GM12878 (cell line): ENCODE measurements around the gene KAZN. TPM values are rescaled to one million over a fixed set of nuclear protein-coding genes. Genes with fewer than 3 reads are reported as not detected.

Experiments
- ATAC-seq: fragments of 200-7000 bp; cut with Tn5 transposase; 3 replicates; pipeline ENCODE4 v1.9.1; 2020; ENCODE audit warnings: mild to moderate bottlenecking, moderate library complexity
- BruUV-seq: library from RNA; stranded (reverse); fragments of 400-500 nt; replicated peaks from 2 replicates; lab custom pipeline; 2021; lab: Mats Ljungman, UMichigan
- CTCF ChIA-PET: fragments of 300-600 bp; sonication (Branson Sonifier 250); formaldehyde crosslinking; extraction: SDS; loops from one replicate; lab custom pipeline; 2021; ENCODE audit warnings: inconsistent platforms; lab: Yijun Ruan, JAX
- POLR2A ChIA-PET: fragments of 350-600 bp; formaldehyde crosslinking; extraction: SDS; loops from one replicate; lab custom pipeline; 2021; ENCODE audit warnings: inconsistent platforms; lab: Charles Lee
- RAD21 ChIA-PET: fragments of 300-600 bp; sonication (Branson Sonifier 250); formaldehyde crosslinking; loops from one replicate; lab custom pipeline; 2023; ENCODE audit warnings: antibody characterized with exemption; ENCODE audit not compliant: unreplicated experiment; lab: Charles Lee
- SMC1A ChIA-PET: fragments of 300-600 bp; sonication (Branson Sonifier 250); formaldehyde crosslinking; loops from one replicate; lab custom pipeline; 2023; ENCODE audit not compliant: unreplicated experiment, uncharacterized antibody; lab: Charles Lee
- DNase-seq: peaks from one replicate; pipeline ENCODE4 v3.0.0-alpha.2; 2011; ENCODE audit warnings: low read depth, low spot score
- FAIRE-seq: peaks from 3 replicates; lab custom pipeline; 2011; peaks lifted over from hg19 to GRCh38; lab: Jason Lieb, UNC
- H2AFZ ChIP-seq: 2 replicates; pipeline ENCODE4 v1.6.0; 2011; ENCODE audit warnings: low read depth, low read length, control low read depth; ENCODE audit not compliant: control insufficient read depth
- H3K27ac ChIP-seq: 2 replicates; pipeline ENCODE4 v1.5.1; 2011; ENCODE audit warnings: control low read depth; ENCODE audit not compliant: control insufficient read depth, insufficient read depth
- H3K27me3 ChIP-seq, 2 experiments: replicated peaks in 1 of 2; 2 replicates each; pipeline versions ENCODE4 v1.6.0 to v1.6.1; 2011; ENCODE audit warnings: low read length in 1 of 2; ENCODE audit not compliant: control insufficient read depth in 2 of 2, insufficient read depth in 2 of 2
- H3K36me3 ChIP-seq, 2 experiments: 2 replicates each; pipeline ENCODE4 v1.5.1; 2011; ENCODE audit warnings: low read length in 1 of 2; ENCODE audit not compliant: control insufficient read depth in 2 of 2, insufficient read depth in 2 of 2
- H3K4me1 ChIP-seq: 2 replicates; pipeline ENCODE4 v1.6.1; 2011; ENCODE audit warnings: mild to moderate bottlenecking, low read length, moderate library complexity, mixed read lengths; ENCODE audit not compliant: control insufficient read depth, insufficient read depth
- H3K4me2 ChIP-seq: 2 replicates; pipeline ENCODE4 v1.6.0; 2011; ENCODE audit warnings: control low read depth; ENCODE audit not compliant: control insufficient read depth, insufficient read depth
- H3K4me3 ChIP-seq: fragments of 200-600 bp; sonication (generic); 2 replicates; pipeline ENCODE4 v1.5.1; 2016
- H3K79me2 ChIP-seq: 2 replicates; pipeline ENCODE4 v1.6.0; 2011; ENCODE audit warnings: low read length; ENCODE audit not compliant: control insufficient read depth, insufficient read depth
- H3K9ac ChIP-seq: 2 replicates; pipeline ENCODE4 v1.8.0; 2011; ENCODE audit warnings: low read length, control low read depth, mixed read lengths; ENCODE audit not compliant: control insufficient read depth, insufficient read depth
- H3K9me3 ChIP-seq: replicated peaks from 3 replicates; pipeline ENCODE4 v1.5.1; 2011; ENCODE audit warnings: mild to moderate bottlenecking, low read length; ENCODE audit not compliant: control insufficient read depth, insufficient read depth
- H4K20me1 ChIP-seq: 2 replicates; pipeline ENCODE4 v1.6.0; 2011; ENCODE audit not compliant: control insufficient read depth, insufficient read depth
- CHD4 ChIP-seq: fragments of 200-600 bp; sonication (generic); IDR thresholded peaks from 2 replicates; pipeline ENCODE4 v1.6.1; 2016; ENCODE audit warnings: mild to moderate bottlenecking
- CREB1 ChIP-seq: IDR thresholded peaks from 2 replicates; pipeline ENCODE4 v1.6.1; 2012; ENCODE audit warnings: low read depth, mild to moderate bottlenecking, inconsistent platforms
- CREM ChIP-seq: IDR thresholded peaks from 2 replicates; pipeline ENCODE4 v1.6.1; 2014; ENCODE audit warnings: antibody characterized with exemption, low read depth
- EED ChIP-seq: sonication (generic); IDR thresholded peaks from 2 replicates; pipeline ENCODE4 v1.6.1; 2016; ENCODE audit warnings: antibody characterized with exemption, low read depth
- HDAC2 ChIP-seq: fragments of 200-600 bp; sonication (generic); IDR thresholded peaks from 2 replicates; pipeline ENCODE4 v1.6.1; 2017
- HDAC6 ChIP-seq: fragments of 200-600 bp; sonication (generic); IDR thresholded peaks from one replicate; pipeline ENCODE4 v1.8.0; 2017; ENCODE audit warnings: antibody characterized with exemption; ENCODE audit not compliant: unreplicated experiment
- IKZF2 ChIP-seq, 2 experiments: fragments of 450-650 bp; IDR thresholded peaks; 2 replicates each; pipeline ENCODE4 v1.6.1; 2017; ENCODE audit warnings: mild to moderate bottlenecking in 2 of 2, moderate library complexity in 2 of 2
- MTA2 ChIP-seq: fragments of 450-650 bp; IDR thresholded peaks from 2 replicates; pipeline ENCODE4 v1.6.1; 2016; ENCODE audit warnings: low read depth, mild to moderate bottlenecking, moderate library complexity
- MXI1 ChIP-seq: fragments of 150-350 bp; IDR thresholded peaks from 2 replicates; pipeline ENCODE4 v1.6.1; 2011; ENCODE audit warnings: low read depth, mild to moderate bottlenecking, inconsistent platforms, low read length, improper control_type of control experiment
- MYB ChIP-seq: fragments of 150-350 bp; IDR thresholded peaks from 2 replicates; pipeline ENCODE4 v1.6.1; 2014; ENCODE audit warnings: mild to moderate bottlenecking, low read depth, low read length, borderline replicate concordance
- POU2F2 ChIP-seq: IDR thresholded peaks from 3 replicates; pipeline ENCODE4 v1.6.1; 2011; ENCODE audit warnings: low read depth, mild to moderate bottlenecking, low read length, borderline replicate concordance
- RCOR1 ChIP-seq: conservative IDR thresholded peaks from 2 replicates; pipeline ENCODE4 v1.6.1; 2012; ENCODE audit warnings: low read depth, low read length, improper control_type of control experiment
- RUNX3 ChIP-seq: IDR thresholded peaks from 2 replicates; pipeline ENCODE4 v1.6.1; 2012; ENCODE audit warnings: low read length, inconsistent platforms
- SIN3A ChIP-seq: IDR thresholded peaks from 2 replicates; pipeline ENCODE4 v1.6.1; 2012; ENCODE audit warnings: low read depth, low read length, improper control_type of control experiment
- ZBTB40 ChIP-seq: fragments of 450-650 bp; IDR thresholded peaks from 2 replicates; pipeline ENCODE4 v1.6.1; 2016; ENCODE audit warnings: mild to moderate bottlenecking, moderate library complexity, borderline replicate concordance
- ZNF217 ChIP-seq: fragments of 450-650 bp; IDR thresholded peaks from 2 replicates; pipeline ENCODE4 v1.6.1; 2017; ENCODE audit warnings: antibody characterized with exemption, mild to moderate bottlenecking
- ZNF24 ChIP-seq: fragments of 450-650 bp; IDR thresholded peaks from 2 replicates; pipeline ENCODE4 v1.6.1; 2017; ENCODE audit warnings: antibody characterized with exemption, mild to moderate bottlenecking
- WGBS: methylation state at CpG from one replicate; pipeline ENCODE4 v1.1.6; 2016; ENCODE audit warnings: low lambda C conversion rate; ENCODE audit not compliant: insufficient replicate concordance, insufficient coverage; ENCODE audit errors: missing lambda C conversion rate; 5-methylcytosine and 5-hydroxymethylcytosine counted together
- in situ Hi-C: fragments of 300-500 bp; cut with MboI; formaldehyde crosslinking; loops from 9 replicates; pipeline ENCODE4 v1.14.3; 2018; ENCODE audit warnings: mixed read lengths
- intact Hi-C: fragments of 100-400 bp; cut with micrococcal nuclease; formaldehyde crosslinking; loops from one replicate; pipeline ENCODE4 v1.14.2; 2022; ENCODE audit not compliant: unreplicated experiment
- polyA plus RNA-seq, 11 experiments: library from polyadenylated mRNA; depleted of rRNA in 4 of 11; unstranded in 6 of 11; stranded (reverse) in 5 of 11; fragments of >200 nt; fragmentation: Nextera tagmentation in 4 of 11; fragmentation: Illumina TruSeq in 1 of 11; extraction: Ambion mirVana in 4 of 11; extraction: Trizol in 1 of 11; gene quantifications; 1 replicate in 1 of 11; 2 replicates in 10 of 11; pipeline versions ENCODE4 v1.2.1 to v1.2.3, GENCODE V29; 2011 to 2016; ENCODE audit warnings: inconsistent platforms in 2 of 11, missing spikeins in 2 of 11, low read depth in 1 of 11
- total RNA-seq, 4 experiments: library from RNA; depleted of rRNA in 3 of 4; stranded (reverse); fragments of >200 nt in 3 of 4; fragmentation: Illumina TruSeq in 1 of 4; extraction: Trizol in 1 of 4; gene quantifications; 2 replicates each; pipeline versions ENCODE4 v1.2.1 to v1.2.3, GENCODE V29; 2013 to 2021

KAZN gene
- total and polyA plus RNA-seq, 10 of the 15 experiments (the other 5 are each of a cell fraction or from before 2014, with no cell fraction given), result 0.72 to 4.0 (median 1.2) TPM

GRCh38 chr1:14668538-14668937, 70.1 kb downstream of the KAZN start:
- TF ChIP-seq HDAC6 (no peak), ZNF217 (no peak), MYB (no peak)
- TF ChIP-seq, all 136 proteins: peak for 0
- H3K36me3 ChIP-seq, result no peaks in the 10 kb centered on the region
- H3K27ac ChIP-seq, result no peak overlapping the region
- H3K4me3 ChIP-seq, result no peak overlapping the region
- no peaks in the 10 kb centered on the region for H3K9me3 ChIP-seq
- FAIRE-seq (no peak), DNase-seq (no peak), ATAC-seq (no peak)
- 49% methylated on average over 8 of the region's 8 CpGs for WGBS
- H3K4me2 ChIP-seq, result no peak overlapping the region
- no peak overlapping the region for H2AFZ ChIP-seq
- no peak overlapping the region for H3K9ac ChIP-seq
- POLR2A ChIA-PET, result no interaction called here
- RAD21 ChIA-PET, result no interaction called here
- in situ Hi-C loops (no loop called here), intact Hi-C loops (no loop called here)
- SMC1A ChIA-PET, result interaction anchor here (0.5 to 1.0 kb wide), 2 partner anchors 20 to 102 kb away, joined by 4 to 6 read pairs; no protein-coding TSS in a partner anchor
- no peaks in the 10 kb centered on the region for H3K79me2 ChIP-seq
- H3K27me3 ChIP-seq, result no peaks in the 10 kb centered on the region
- H4K20me1 ChIP-seq, result no peaks in the 10 kb centered on the region
- BruUV-seq, result no TSS peak
- CTCF ChIA-PET, result no interaction called here
- H3K4me1 ChIP-seq, result 0 out of 2 replicates have a peak, but pooled peaks cover 5% of the 10 kb centered on the region

GRCh38 chr1:14672005-14672404, 73.5 kb downstream of the KAZN start:
- POLR2A ChIA-PET, result no interaction called here
- peak overlapping the region; percentile 2; the same call in 1 of the 2 replicates for H3K4me2 ChIP-seq
- no peaks in the 10 kb centered on the region for H3K79me2 ChIP-seq
- H3K36me3 ChIP-seq, result no peaks in the 10 kb centered on the region
- H3K4me3 ChIP-seq, result no peak overlapping the region
- no peaks in the 10 kb centered on the region for H3K9me3 ChIP-seq
- 0 out of 2 replicates have a peak, but pooled peaks cover 5% of the 10 kb centered on the region for H3K4me1 ChIP-seq
- intact Hi-C loops (no loop called here), in situ Hi-C loops (no loop called here)
- DNase-seq (peak; percentile 39), ATAC-seq (peak; percentile 69), FAIRE-seq (peak; percentile 49)
- no peaks in the 10 kb centered on the region for H3K27me3 ChIP-seq
- no peaks in the 10 kb centered on the region for H4K20me1 ChIP-seq
- CTCF ChIA-PET, result interaction anchor here (0.6 to 1.3 kb wide), 4 partner anchors 8 to 354 kb away, joined by 3 read pairs; no protein-coding TSS in a partner anchor
- BruUV-seq, result no TSS peak
- H3K9ac ChIP-seq, result no peak overlapping the region
- H3K27ac ChIP-seq, result no peak overlapping the region
- RAD21 ChIA-PET, result no interaction called here
- 2% methylated on average over 4 of the region's 4 CpGs for WGBS
- SMC1A ChIA-PET, result interaction anchor here (1.0 to 1.7 kb wide), 3 partner anchors 9 to 69 kb away, joined by 3 to 5 read pairs (median 3); no protein-coding TSS in a partner anchor
- no peak overlapping the region for H2AFZ ChIP-seq
- TF ChIP-seq MTA2 (no peak), HDAC2 (no peak), MXI1 (no peak), ZBTB40 (no peak), RCOR1 (no peak), CREB1 (no peak), EED (peak; percentile 37; the same call in 1 of the 2 replicates), SIN3A (no peak), ZNF24 (no peak), RUNX3 (peak; percentile 55; the same call in 1 of the 2 replicates), CREM (no peak), IKZF2 (IDR thresholded peaks at IDR 0.05) (no peak), CHD4 (no peak), POU2F2 (peak; percentile 62; the same call in 1 of the 3 replicates)
